H1 (cell line): Measurements from ENCODE around the gene SLC47A2. TPM values are rescaled to one million over a fixed set of nuclear protein-coding genes. Genes with fewer than 3 reads are reported as not detected.

Experiments used
- CTCF ChIA-PET: fragments of 300-600 bp; sonication (Branson Sonifier 250); formaldehyde crosslinking; loops from one replicate; lab custom pipeline; 2021; ENCODE audit not compliant: partially characterized antibody; lab: Charles Lee
- POLR2A ChIA-PET: fragments of 300-600 bp; sonication (Branson Sonifier 250); formaldehyde crosslinking; loops from one replicate; lab custom pipeline; 2021; ENCODE audit warnings: inconsistent platforms; ENCODE audit not compliant: partially characterized antibody; lab: Charles Lee
- DNase-seq, 2 experiments: peaks; one replicate each; pipeline versions ENCODE4 v3.0.0 to v3.0.0-alpha.2; 2010 to 2022; ENCODE audit warnings: low spot score in 2 of 2, low read depth in 1 of 2, mixed read lengths in 1 of 2
- FAIRE-seq: peaks from 2 replicates; lab custom pipeline; 2011; peaks lifted over from hg19 to GRCh38; lab: Jason Lieb, UNC
- H2AFZ ChIP-seq: 2 replicates; pipeline ENCODE4 v1.8.1; 2012; ENCODE audit warnings: low read length, inconsistent platforms
- H2AK5ac ChIP-seq: 2 replicates; pipeline ENCODE4 v1.6.1; 2013; ENCODE audit warnings: low read depth, low read length
- H2BK120ac ChIP-seq: replicated peaks from 2 replicates; pipeline ENCODE3; 2013; ENCODE audit warnings: low read depth, low read length, inconsistent platforms
- H2BK12ac ChIP-seq: 2 replicates; pipeline ENCODE4 v1.6.1; 2013; ENCODE audit warnings: low read depth, low read length
- H2BK15ac ChIP-seq: 2 replicates; pipeline ENCODE4 v1.6.1; 2013; ENCODE audit warnings: low read length
- H2BK20ac ChIP-seq: 2 replicates; pipeline ENCODE4 v1.6.1; 2013; ENCODE audit warnings: low read length
- H2BK5ac ChIP-seq: 2 replicates; pipeline ENCODE4 v1.6.1; 2013; ENCODE audit warnings: low read depth, low read length
- H3K14ac ChIP-seq: 2 replicates; pipeline ENCODE4 v1.6.1; 2013; ENCODE audit warnings: inconsistent platforms; ENCODE audit not compliant: insufficient read length
- H3K18ac ChIP-seq: 2 replicates; pipeline ENCODE4 v1.6.1; 2013; ENCODE audit warnings: low read length; ENCODE audit errors: extremely low read depth
- H3K23ac ChIP-seq: 2 replicates; pipeline ENCODE4 v1.6.1; 2013; ENCODE audit warnings: inconsistent platforms; ENCODE audit not compliant: insufficient read length
- H3K23me2 ChIP-seq: 2 replicates; pipeline ENCODE4 v1.6.1; 2013; ENCODE audit warnings: low read depth, low read length
- H3K27ac ChIP-seq: 2 replicates; pipeline ENCODE4 v1.6.1; 2011; ENCODE audit warnings: low read depth, low read length, inconsistent platforms
- H3K27me3 ChIP-seq, 4 experiments: replicated peaks in 1 of 4; 1 replicate in 1 of 4; 2 replicates in 3 of 4; pipeline versions ENCODE4 v1.6.1 to v1.8.1; 2011 to 2013; ENCODE audit warnings: low read length in 3 of 4, mild to moderate bottlenecking in 3 of 4, inconsistent platforms in 2 of 4, mixed read lengths in 2 of 4, moderate library complexity in 1 of 4; ENCODE audit not compliant: control insufficient read depth in 3 of 4, insufficient read depth in 3 of 4; ENCODE audit errors: extremely low read depth in 1 of 4
- H3K36me3 ChIP-seq, 4 experiments: 2 replicates each; pipeline versions ENCODE4 v1.6.1 to v1.8.1; 2011 to 2013; ENCODE audit warnings: mild to moderate bottlenecking in 4 of 4, low read length in 3 of 4, moderate library complexity in 2 of 4, control low read depth in 1 of 4, inconsistent platforms in 1 of 4; ENCODE audit not compliant: insufficient read depth in 4 of 4, control insufficient read depth in 2 of 4
- H3K4ac ChIP-seq: replicated peaks from 2 replicates; pipeline ENCODE3; 2013; ENCODE audit warnings: low read length, low read depth, mixed read lengths, inconsistent platforms; ENCODE audit not compliant: insufficient read length
- H3K4me1 ChIP-seq, 4 experiments: replicated peaks in 1 of 4; 1 replicate in 1 of 4; 2 replicates in 3 of 4; pipeline versions ENCODE4 v1.6.1 to v1.8.1; 2011 to 2013; ENCODE audit warnings: low read length in 3 of 4, inconsistent platforms in 2 of 4, mixed read lengths in 1 of 4; ENCODE audit not compliant: insufficient read depth in 4 of 4, control insufficient read depth in 3 of 4
- H3K4me2 ChIP-seq, 2 experiments: 2 replicates each; pipeline versions ENCODE4 v1.6.1 to v1.8.1; 2011 to 2013; ENCODE audit warnings: low read depth in 2 of 2, low read length in 2 of 2, control low read depth in 1 of 2, inconsistent platforms in 1 of 2, mild to moderate bottlenecking in 1 of 2; ENCODE audit not compliant: insufficient read depth in 1 of 2
- H3K4me3 ChIP-seq, 4 experiments: fragments of 200-600, 300-600 bp in 1 of 4; sonication (generic), shearing (Covaris generic), sonication (Bioruptor Twin) in 1 of 4; 2 replicates each; pipeline versions ENCODE4 v1.5.1 to v1.8.1; 2011 to 2016; ENCODE audit warnings: low read length in 4 of 4, low read depth in 3 of 4, control low read depth in 2 of 4, inconsistent platforms in 2 of 4, mild to moderate bottlenecking in 2 of 4, mixed read lengths in 1 of 4, moderate library complexity in 1 of 4; ENCODE audit not compliant: insufficient read depth in 2 of 4; ENCODE audit errors: extremely low read depth in 1 of 4
- H3K56ac ChIP-seq: replicated peaks from 2 replicates; pipeline ENCODE3; 2013; ENCODE audit warnings: low read depth, mild to moderate bottlenecking, mixed read lengths, low read length, inconsistent platforms; ENCODE audit not compliant: insufficient read length
- H3K79me1 ChIP-seq: 2 replicates; pipeline ENCODE4 v1.6.1; 2013; ENCODE audit warnings: low read depth, low read length, control low read depth
- H3K79me2 ChIP-seq, 2 experiments: 2 replicates each; pipeline versions ENCODE4 v1.6.1 to v1.8.1; 2012 to 2013; ENCODE audit warnings: low read length in 2 of 2, mild to moderate bottlenecking in 2 of 2, inconsistent platforms in 1 of 2; ENCODE audit not compliant: insufficient read depth in 2 of 2, control insufficient read depth in 1 of 2
- H3K9ac ChIP-seq, 4 experiments: replicated peaks in 1 of 4; 1 replicate in 1 of 4; 2 replicates in 3 of 4; pipeline versions ENCODE4 v1.6.1 to v1.8.1; 2011 to 2013; ENCODE audit warnings: low read depth in 3 of 4, low read length in 3 of 4, control low read depth in 2 of 4, mild to moderate bottlenecking in 2 of 4, moderate library complexity in 2 of 4, inconsistent platforms in 1 of 4; ENCODE audit errors: extremely low read depth in 1 of 4
- H3K9me3 ChIP-seq, 2 experiments: 2 replicates each; pipeline versions ENCODE4 v1.6.1 to v1.8.1; 2012 to 2013; ENCODE audit warnings: mild to moderate bottlenecking in 2 of 2, moderate library complexity in 2 of 2, control low read depth in 1 of 2, inconsistent platforms in 1 of 2, low read depth in 1 of 2, low read length in 1 of 2, mixed read lengths in 1 of 2; ENCODE audit not compliant: insufficient read depth in 2 of 2
- H4K20me1 ChIP-seq, 2 experiments: replicated peaks in 1 of 2; 2 replicates each; pipeline versions ENCODE3 to v1.8.1; 2011 to 2013; ENCODE audit warnings: inconsistent platforms in 2 of 2, low read length in 2 of 2, mild to moderate bottlenecking in 1 of 2; ENCODE audit not compliant: insufficient read depth in 2 of 2, control insufficient read depth in 1 of 2
- H4K5ac ChIP-seq: 2 replicates; pipeline ENCODE4 v1.6.1; 2013; ENCODE audit warnings: low read length, low read depth, mixed read lengths, inconsistent platforms; ENCODE audit not compliant: insufficient read length
- H4K8ac ChIP-seq: 2 replicates; pipeline ENCODE4 v1.8.0; 2013; ENCODE audit warnings: mild to moderate bottlenecking, moderate library complexity, low read length, inconsistent platforms; ENCODE audit not compliant: insufficient read depth; ENCODE audit errors: extremely low read depth
- H4K91ac ChIP-seq: replicated peaks from 2 replicates; pipeline ENCODE3; 2013; ENCODE audit warnings: low read length, mixed read lengths, inconsistent platforms; ENCODE audit not compliant: insufficient read length
- EZH2 ChIP-seq: fragments of 200-600 bp; sonication (generic); IDR thresholded peaks from 2 replicates; pipeline ENCODE4 v1.7.1; 2012; ENCODE audit warnings: low read depth, mild to moderate bottlenecking, moderate library complexity, low read length, inconsistent platforms; ENCODE audit not compliant: severe bottlenecking
- KDM4A ChIP-seq: IDR thresholded peaks from one replicate; pipeline ENCODE4 v1.7.1; 2012; ENCODE audit warnings: low read depth, mild to moderate bottlenecking, moderate library complexity, low read length, inconsistent platforms; ENCODE audit not compliant: severe bottlenecking
- PHF8 ChIP-seq: fragments of 200-600 bp; sonication (generic); conservative IDR thresholded peaks from 2 replicates; pipeline ENCODE4 v1.7.1; 2012; ENCODE audit warnings: low read depth, mild to moderate bottlenecking, inconsistent platforms, low read length, moderate library complexity
- POLR2A ChIP-seq, 2 experiments: IDR thresholded peaks; 1 replicate in 1 of 2; 2 replicates in 1 of 2; pipeline ENCODE4 v1.6.1; 2011; ENCODE audit warnings: low read depth in 2 of 2, low read length in 2 of 2, mild to moderate bottlenecking in 2 of 2; ENCODE audit errors: control extremely low read depth in 1 of 2
- RBBP5 ChIP-seq: IDR thresholded peaks from 2 replicates; pipeline ENCODE4 v1.7.1; 2012; ENCODE audit warnings: low read depth, mild to moderate bottlenecking, inconsistent platforms, low read length, moderate library complexity, borderline replicate concordance
- WGBS, 2 experiments: shearing (Covaris generic) in 1 of 2; methylation state at CpG; one replicate each; pipeline versions ENCODE4 v1.1.6 to v1.1.7; 2013 to 2015; ENCODE audit warnings: low lambda C conversion rate in 2 of 2, mixed read lengths in 2 of 2, inconsistent platforms in 1 of 2, low coverage in 1 of 2, missing lambda C conversion rate in 1 of 2; ENCODE audit not compliant: insufficient replicate concordance in 2 of 2, insufficient coverage in 1 of 2, insufficient read length in 1 of 2; ENCODE audit errors: extremely low coverage in 1 of 2, missing lambda C conversion rate in 1 of 2; 5-methylcytosine and 5-hydroxymethylcytosine counted together
- polyA plus RNA-seq, 7 experiments: library from polyadenylated mRNA; depleted of rRNA in 3 of 7; stranded (reverse) in 5 of 7; unstranded in 2 of 7; fragments of >200 nt in 5 of 7; fragments of 200-250 nt in 2 of 7; gene quantifications; 1 replicate in 5 of 7; 2 replicates in 1 of 7; 4 replicates in 1 of 7; pipeline versions ENCODE4 v1.2.1 to v1.2.3, GENCODE V29; 2011 to 2013; ENCODE audit warnings: missing spikeins in 2 of 7, mixed read lengths in 2 of 7
- total RNA-seq: library from RNA; stranded (reverse); fragmentation: NEBNext Ultra II Directional; extraction: Animal tissue kit (Norgen Biotek cat#: 25700); gene quantifications from 2 replicates; pipeline ENCODE4 v1.2.1, GENCODE V29; 2021

The SLC47A2 gene
- total and polyA plus RNA-seq, 2 of the 8 experiments (the other 6 are each of a cell fraction or from before 2014, with no cell fraction given): not detected

DNA sequence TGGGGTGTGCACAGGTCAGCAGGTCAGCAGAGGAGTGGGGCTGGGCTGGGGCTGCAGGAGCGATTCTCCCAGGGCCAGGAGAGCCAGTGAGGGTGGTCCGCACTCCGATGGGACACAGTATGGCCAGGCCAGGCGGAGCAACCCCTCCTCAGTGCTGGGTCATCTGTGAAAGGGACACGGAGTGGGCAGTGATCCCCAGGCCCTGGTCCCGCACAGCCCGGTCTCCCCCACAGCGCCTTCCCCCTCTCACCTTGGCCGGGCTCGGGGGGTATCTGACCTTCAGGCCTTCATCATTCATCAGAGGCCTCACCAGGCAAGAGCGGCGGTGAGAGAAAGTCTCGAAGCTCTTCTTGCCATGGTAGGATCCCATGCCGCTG is 21.7 kb upstream of the SLC47A2 start:
- Histone ChIP-seq H3K14ac (no peak overlapping the region), H4K8ac (no peak overlapping the region; the same call in 1 of the 2 replicates), H2BK120ac (no peak overlapping the region), H2BK5ac (no peak overlapping the region), H4K5ac (no peak overlapping the region), H2BK12ac (no peak overlapping the region), H3K9me3 (no peaks in the 10 kb centered on the region), H3K79me1 (no peaks in the 10 kb centered on the region), H3K4me3 (no peak overlapping the region), H2AK5ac (no peak overlapping the region), H3K4me2 (no peak overlapping the region), H2AFZ (no peak overlapping the region), H4K91ac (no peak overlapping the region), H3K27ac (no peak overlapping the region), H3K18ac (no peak overlapping the region), H4K20me1 (no peaks in the 10 kb centered on the region), H2BK15ac (no peak overlapping the region), H3K23me2 (no peaks in the 10 kb centered on the region), H3K4ac (no peak overlapping the region), H3K36me3 (no peaks in the 10 kb centered on the region), H3K9ac (no peak overlapping the region), H3K27me3 (no peaks in the 10 kb centered on the region; a peak in 1 of 7 replicates), H3K23ac (no peak overlapping the region), H3K56ac (no peak overlapping the region), H2BK20ac (no peak overlapping the region), H3K79me2 (no peaks in the 10 kb centered on the region), H3K4me1 (no peaks in the 10 kb centered on the region)
- POLR2A ChIA-PET: no interaction called here
- CTCF ChIA-PET: interaction anchor here (1.1 to 1.7 kb wide), 3 partner anchors 10 to 92 kb away, joined by 3 read pairs; partner anchors contain the start of gene ALDH3A1
- WGBS, 2 experiments: 92% methylated on average over 13 of the region's 14 CpGs; no CpG with 5 or more reads in 1 of the 2 experiments
- no peak for FAIRE-seq
- no peak for DNase-seq
- no peak for TF ChIP-seq EZH2
- no peak for TF ChIP-seq POLR2A (IDR thresholded peaks at IDR 0.05; ENCODE audit: control extremely low read depth in 1 of 2, low read depth in 2 of 2, low read length in 2 of 2)
- no peak for TF ChIP-seq KDM4A
- no peak for TF ChIP-seq RBBP5
- no peak for TF ChIP-seq PHF8
